GM12892 (cell line): ENCODE data around the gene CCDC71.
A peak's percentile ranks its signal among the peaks of the same experiment; 100 is the strongest.

ENCODE experiments used
- POLR2A ChIP-seq: IDR thresholded peaks from 2 replicates; pipeline ENCODE4 v1.6.1; 2011; ENCODE audit warnings: low read depth, low read length, control low read depth
- TAF1 ChIP-seq: IDR thresholded peaks from 2 replicates; pipeline ENCODE4 v1.6.1; 2011; ENCODE audit warnings: low read depth, mild to moderate bottlenecking, control low read depth, low read length, borderline replicate concordance

- TF ChIP-seq POLR2A (peak; percentile 17; the same call in 1 of the 2 replicates), TAF1 (no peak)
Observed at GRCh38 chr3:49158103-49158709, 7.9 kb downstream of the CCDC71 start.
